Measurements from ENCODE around the gene NMNAT2.

DNA sequence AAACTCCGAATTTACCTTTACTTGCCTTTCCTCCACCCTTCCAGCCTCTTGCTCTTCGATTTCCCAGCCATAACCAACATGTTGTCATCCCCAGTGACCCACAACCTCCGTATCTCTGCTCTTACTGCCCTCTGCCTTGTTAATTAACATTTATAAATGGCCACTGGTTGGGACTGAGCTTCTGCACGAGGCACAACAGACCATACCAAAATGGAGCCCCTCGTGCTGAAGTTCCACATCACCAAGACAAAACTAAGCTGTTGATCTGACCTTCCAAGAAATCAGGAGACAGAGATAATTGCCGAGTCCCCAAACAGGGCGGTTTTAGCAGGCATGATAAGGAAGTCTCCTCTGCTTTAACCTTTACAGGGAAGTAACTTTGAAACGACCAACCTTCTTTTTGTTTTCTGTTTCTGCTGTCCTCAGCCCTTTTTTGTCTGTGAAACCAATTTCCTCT lies 71.9 kb downstream of the NMNAT2 start:
- TF ChIP-seq, protein P1, sequence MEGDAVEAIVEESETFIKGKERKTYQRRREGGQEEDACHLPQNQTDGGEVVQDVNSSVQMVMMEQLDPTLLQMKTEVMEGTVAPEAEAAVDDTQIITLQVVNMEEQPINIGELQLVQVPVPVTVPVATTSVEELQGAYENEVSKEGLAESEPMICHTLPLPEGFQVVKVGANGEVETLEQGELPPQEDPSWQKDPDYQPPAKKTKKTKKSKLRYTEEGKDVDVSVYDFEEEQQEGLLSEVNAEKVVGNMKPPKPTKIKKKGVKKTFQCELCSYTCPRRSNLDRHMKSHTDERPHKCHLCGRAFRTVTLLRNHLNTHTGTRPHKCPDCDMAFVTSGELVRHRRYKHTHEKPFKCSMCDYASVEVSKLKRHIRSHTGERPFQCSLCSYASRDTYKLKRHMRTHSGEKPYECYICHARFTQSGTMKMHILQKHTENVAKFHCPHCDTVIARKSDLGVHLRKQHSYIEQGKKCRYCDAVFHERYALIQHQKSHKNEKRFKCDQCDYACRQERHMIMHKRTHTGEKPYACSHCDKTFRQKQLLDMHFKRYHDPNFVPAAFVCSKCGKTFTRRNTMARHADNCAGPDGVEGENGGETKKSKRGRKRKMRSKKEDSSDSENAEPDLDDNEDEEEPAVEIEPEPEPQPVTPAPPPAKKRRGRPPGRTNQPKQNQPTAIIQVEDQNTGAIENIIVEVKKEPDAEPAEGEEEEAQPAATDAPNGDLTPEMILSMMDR (conservative IDR thresholded peaks at IDR 0.05; ENCODE audit: low read depth in 2 of 2), result no peak
- TF ChIP-seq, protein P2, sequence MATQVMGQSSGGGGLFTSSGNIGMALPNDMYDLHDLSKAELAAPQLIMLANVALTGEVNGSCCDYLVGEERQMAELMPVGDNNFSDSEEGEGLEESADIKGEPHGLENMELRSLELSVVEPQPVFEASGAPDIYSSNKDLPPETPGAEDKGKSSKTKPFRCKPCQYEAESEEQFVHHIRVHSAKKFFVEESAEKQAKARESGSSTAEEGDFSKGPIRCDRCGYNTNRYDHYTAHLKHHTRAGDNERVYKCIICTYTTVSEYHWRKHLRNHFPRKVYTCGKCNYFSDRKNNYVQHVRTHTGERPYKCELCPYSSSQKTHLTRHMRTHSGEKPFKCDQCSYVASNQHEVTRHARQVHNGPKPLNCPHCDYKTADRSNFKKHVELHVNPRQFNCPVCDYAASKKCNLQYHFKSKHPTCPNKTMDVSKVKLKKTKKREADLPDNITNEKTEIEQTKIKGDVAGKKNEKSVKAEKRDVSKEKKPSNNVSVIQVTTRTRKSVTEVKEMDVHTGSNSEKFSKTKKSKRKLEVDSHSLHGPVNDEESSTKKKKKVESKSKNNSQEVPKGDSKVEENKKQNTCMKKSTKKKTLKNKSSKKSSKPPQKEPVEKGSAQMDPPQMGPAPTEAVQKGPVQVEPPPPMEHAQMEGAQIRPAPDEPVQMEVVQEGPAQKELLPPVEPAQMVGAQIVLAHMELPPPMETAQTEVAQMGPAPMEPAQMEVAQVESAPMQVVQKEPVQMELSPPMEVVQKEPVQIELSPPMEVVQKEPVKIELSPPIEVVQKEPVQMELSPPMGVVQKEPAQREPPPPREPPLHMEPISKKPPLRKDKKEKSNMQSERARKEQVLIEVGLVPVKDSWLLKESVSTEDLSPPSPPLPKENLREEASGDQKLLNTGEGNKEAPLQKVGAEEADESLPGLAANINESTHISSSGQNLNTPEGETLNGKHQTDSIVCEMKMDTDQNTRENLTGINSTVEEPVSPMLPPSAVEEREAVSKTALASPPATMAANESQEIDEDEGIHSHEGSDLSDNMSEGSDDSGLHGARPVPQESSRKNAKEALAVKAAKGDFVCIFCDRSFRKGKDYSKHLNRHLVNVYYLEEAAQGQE (IDR thresholded peaks at IDR 0.05; ENCODE audit: unreplicated experiment), result no peak
- no peak for TF ChIP-seq POLR2AphosphoS5 (IDR thresholded peaks at IDR 0.05; ENCODE audit: low read depth)
